Measurements from ENCODE around the gene CEACAM18. TPM values are rescaled to one million over a fixed set of nuclear protein-coding genes. Genes with fewer than 3 reads are reported as not detected.

CEACAM18 gene
- total and polyA plus RNA-seq, 10 of the 15 experiments (the other 5 are each of a cell fraction or from before 2014, with no cell fraction given) = not detected

GRCh38 chr19:51460164-51460992 is 18.0 kb upstream of the CEACAM18 start (continued):
- peak; percentile 56 for TF ChIP-seq MTA2 (IDR thresholded peaks at IDR 0.05; ENCODE audit: low read depth)
- TF ChIP-seq NR2C2 (IDR thresholded peaks at IDR 0.05; ENCODE audit: borderline replicate concordance, control insufficient read depth, insufficient read length, low read depth) = peak; percentile 38
- no peak for TF ChIP-seq NBN (IDR thresholded peaks at IDR 0.05)
- no peak for TF ChIP-seq TARDBP (IDR thresholded peaks at IDR 0.05; ENCODE audit: borderline replicate concordance)
- peak; percentile 97 for TF ChIP-seq NR2C1 (IDR thresholded peaks at IDR 0.05)
- no peak for TF ChIP-seq FOS (IDR thresholded peaks at IDR 0.05; ENCODE audit: borderline replicate concordance, extremely low read depth, insufficient read length)
- TF ChIP-seq PBX3 (IDR thresholded peaks at IDR 0.05; ENCODE audit: insufficient replicate concordance, low read depth, low read length) = no peak
- peak; percentile 91 for TF ChIP-seq GABPA (IDR thresholded peaks at IDR 0.05; ENCODE audit: low read depth)
- TF ChIP-seq MYC (IDR thresholded peaks at IDR 0.05; ENCODE audit: insufficient read depth, insufficient read length, insufficient replicate concordance, low read length, severe bottlenecking) = no peak
- TF ChIP-seq PKNOX1 (IDR thresholded peaks at IDR 0.05) = no peak
- TF ChIP-seq ZBTB40 (IDR thresholded peaks at IDR 0.05; ENCODE audit: borderline replicate concordance) = peak; percentile 84
- no peak for TF ChIP-seq CHD1 (IDR thresholded peaks at IDR 0.05; ENCODE audit: low read depth, low read length)
- TF ChIP-seq IKZF1 (conservative IDR thresholded peaks at IDR 0.05) = peak; percentile 59
- no peak for TF ChIP-seq SREBF1 (IDR thresholded peaks at IDR 0.05; ENCODE audit: low read length)
- no peak for TF ChIP-seq MLLT1 (IDR thresholded peaks at IDR 0.05)
- peak; percentile 14; the same call in 1 of the 2 replicates for TF ChIP-seq ZBTB11 (CRISPR knock-in tag; IDR thresholded peaks at IDR 0.05)

Data from GM12878 (cell line).